Measurements from ENCODE around the gene THADA.

Gene THADA

GRCh38 chr2:43415592-43415991 lies 180.2 kb downstream of the THADA start:
- Histone ChIP-seq H3K4me3 (IDR thresholded peaks at IDR 0.05; ENCODE audit: insufficient read depth, low read depth, low read length) (no peak overlapping the region), H3K36me3 (ENCODE audit: insufficient read depth) (no peaks in the 10 kb centered on the region), H3K27me3 (ENCODE audit: insufficient read depth, low read depth) (no peaks in the 10 kb centered on the region), H2AFZ (ENCODE audit: low read depth) (no peak overlapping the region), H3K27ac (no peak overlapping the region), H3K9ac (no peak overlapping the region), H3K4me2 (no peak overlapping the region), H4K20me1 (ENCODE audit: insufficient read depth) (no peaks in the 10 kb centered on the region), H3K4me1 (ENCODE audit: low read depth, poor library complexity, severe bottlenecking) (peaks cover 43% of the 10 kb centered on the region), H3K79me2 (ENCODE audit: insufficient read depth, low read depth) (no peaks in the 10 kb centered on the region)
- TF ChIP-seq, protein P1, sequence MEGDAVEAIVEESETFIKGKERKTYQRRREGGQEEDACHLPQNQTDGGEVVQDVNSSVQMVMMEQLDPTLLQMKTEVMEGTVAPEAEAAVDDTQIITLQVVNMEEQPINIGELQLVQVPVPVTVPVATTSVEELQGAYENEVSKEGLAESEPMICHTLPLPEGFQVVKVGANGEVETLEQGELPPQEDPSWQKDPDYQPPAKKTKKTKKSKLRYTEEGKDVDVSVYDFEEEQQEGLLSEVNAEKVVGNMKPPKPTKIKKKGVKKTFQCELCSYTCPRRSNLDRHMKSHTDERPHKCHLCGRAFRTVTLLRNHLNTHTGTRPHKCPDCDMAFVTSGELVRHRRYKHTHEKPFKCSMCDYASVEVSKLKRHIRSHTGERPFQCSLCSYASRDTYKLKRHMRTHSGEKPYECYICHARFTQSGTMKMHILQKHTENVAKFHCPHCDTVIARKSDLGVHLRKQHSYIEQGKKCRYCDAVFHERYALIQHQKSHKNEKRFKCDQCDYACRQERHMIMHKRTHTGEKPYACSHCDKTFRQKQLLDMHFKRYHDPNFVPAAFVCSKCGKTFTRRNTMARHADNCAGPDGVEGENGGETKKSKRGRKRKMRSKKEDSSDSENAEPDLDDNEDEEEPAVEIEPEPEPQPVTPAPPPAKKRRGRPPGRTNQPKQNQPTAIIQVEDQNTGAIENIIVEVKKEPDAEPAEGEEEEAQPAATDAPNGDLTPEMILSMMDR (conservative IDR thresholded peaks at IDR 0.05; ENCODE audit: low read depth, low read length), result no peak

DNA sequence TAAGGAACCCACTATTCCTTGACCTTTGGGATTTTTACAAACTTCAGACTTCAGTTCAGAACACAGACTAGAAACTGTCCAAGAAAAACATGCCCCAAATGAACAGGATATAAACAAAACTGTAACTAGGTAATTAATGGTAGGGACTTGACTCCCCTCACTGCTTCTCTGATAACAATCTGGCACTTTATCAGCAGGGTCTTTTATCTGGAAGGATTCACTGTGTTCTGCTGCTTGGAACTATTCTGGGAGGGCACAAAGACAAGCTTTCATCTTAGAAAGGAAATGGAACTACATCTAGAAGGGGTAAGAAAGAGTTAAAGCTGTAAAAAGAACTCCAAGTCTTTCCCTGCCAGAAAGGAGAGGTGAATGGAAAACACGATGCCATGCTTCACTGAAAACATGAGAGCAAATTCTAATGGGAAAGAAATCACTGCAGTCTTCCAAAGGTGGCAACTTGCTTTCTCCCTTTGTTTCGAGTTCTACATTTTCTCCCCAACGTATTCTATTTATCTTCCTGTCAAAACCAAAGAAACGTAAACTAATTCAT lies 181.2 kb downstream of the THADA start:
- no peak overlapping the region for H3K4me2 ChIP-seq

GRCh38 chr2:43414033-43414432 lies 181.8 kb downstream of the THADA start:
- Histone ChIP-seq H3K79me2 (ENCODE audit: insufficient read depth, low read depth) (no peaks in the 10 kb centered on the region), H3K4me3 (IDR thresholded peaks at IDR 0.05; ENCODE audit: insufficient read depth, low read depth, low read length) (no peak overlapping the region), H3K4me1 (ENCODE audit: low read depth, poor library complexity, severe bottlenecking) (peaks cover 41% of the 10 kb centered on the region), H3K27ac (no peak overlapping the region), H3K9ac (no peak overlapping the region), H2AFZ (ENCODE audit: low read depth) (no peak overlapping the region), H3K27me3 (ENCODE audit: insufficient read depth, low read depth) (no peaks in the 10 kb centered on the region), H3K36me3 (ENCODE audit: insufficient read depth) (no peaks in the 10 kb centered on the region), H4K20me1 (ENCODE audit: insufficient read depth) (no peaks in the 10 kb centered on the region), H3K4me2 (no peak overlapping the region)
- TF ChIP-seq, protein P1 (conservative IDR thresholded peaks at IDR 0.05; ENCODE audit: low read depth, low read length), result no peak

More for the DNA sequence above, 181.2 kb downstream of the THADA start:
- Histone ChIP-seq H3K4me1 (ENCODE audit: low read depth, poor library complexity, severe bottlenecking) (peaks cover 41% of the 10 kb centered on the region), H3K4me3 (IDR thresholded peaks at IDR 0.05; ENCODE audit: insufficient read depth, low read depth, low read length) (no peak overlapping the region), H3K9ac (no peak overlapping the region), H3K36me3 (ENCODE audit: insufficient read depth) (no peaks in the 10 kb centered on the region), H4K20me1 (ENCODE audit: insufficient read depth) (no peaks in the 10 kb centered on the region), H2AFZ (ENCODE audit: low read depth) (no peak overlapping the region), H3K27me3 (ENCODE audit: insufficient read depth, low read depth) (no peaks in the 10 kb centered on the region), H3K27ac (no peak overlapping the region), H3K79me2 (ENCODE audit: insufficient read depth, low read depth) (no peaks in the 10 kb centered on the region)
- TF ChIP-seq, protein P1 (conservative IDR thresholded peaks at IDR 0.05; ENCODE audit: low read depth, low read length), result no peak

DNA sequence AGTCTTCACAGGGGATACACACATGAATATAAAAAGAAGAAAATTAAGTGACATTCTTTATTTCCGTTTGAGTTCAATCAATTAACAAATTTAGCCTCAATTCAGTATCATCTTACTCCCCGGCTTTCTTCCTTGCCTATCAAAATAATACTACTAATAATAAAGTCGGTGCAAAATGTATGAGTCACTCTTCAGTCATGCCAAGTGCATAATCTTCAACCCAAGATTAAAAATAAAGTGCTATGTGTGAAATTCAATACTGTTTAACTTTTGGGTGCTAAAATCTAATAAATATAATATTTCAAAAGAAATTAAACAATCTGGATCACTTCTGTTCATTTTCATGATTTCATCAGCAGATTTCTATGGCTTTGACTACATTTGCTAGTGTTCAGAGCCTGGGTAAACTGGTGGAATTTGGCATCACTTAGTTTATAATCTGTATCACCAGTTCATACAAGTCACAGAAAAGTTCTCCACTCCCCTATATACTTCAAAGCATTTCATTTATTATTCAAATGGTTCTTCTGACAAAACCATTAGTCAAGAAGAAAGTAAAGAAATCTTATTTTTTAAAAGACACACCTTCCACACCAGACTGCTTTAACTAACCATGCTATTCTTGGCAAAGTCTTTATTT lies 183.6 kb downstream of the THADA start:
- Histone ChIP-seq H3K4me1 (ENCODE audit: low read depth, poor library complexity, severe bottlenecking) (peaks cover 44% of the 10 kb centered on the region), H3K9ac (no peak overlapping the region), H3K27me3 (ENCODE audit: insufficient read depth, low read depth) (no peaks in the 10 kb centered on the region), H2AFZ (ENCODE audit: low read depth) (no peak overlapping the region), H3K4me3 (IDR thresholded peaks at IDR 0.05; ENCODE audit: insufficient read depth, low read depth, low read length) (no peak overlapping the region), H3K79me2 (ENCODE audit: insufficient read depth, low read depth) (no peaks in the 10 kb centered on the region), H3K27ac (no peak overlapping the region), H4K20me1 (ENCODE audit: insufficient read depth) (no peaks in the 10 kb centered on the region), H3K4me2 (no peak overlapping the region), H3K36me3 (ENCODE audit: insufficient read depth) (no peaks in the 10 kb centered on the region)
- TF ChIP-seq, protein P1 (conservative IDR thresholded peaks at IDR 0.05; ENCODE audit: low read depth, low read length), result no peak

Data from KMS-11 (cell line).